Peyer's patch (tissue), 4 donors: ENCODE measurements around the gene MPHOSPH8. TPM values are rescaled to one million over a fixed set of nuclear protein-coding genes. Genes with fewer than 3 reads are reported as not detected.
A peak's percentile ranks its signal among the peaks of the same experiment; 100 is the strongest.

Experiments
- DNase-seq, 3 donors: peaks; one replicate each; pipeline ENCODE4 v3.0.0-alpha.2; 2017 to 2019
- H3K27ac ChIP-seq, 4 donors: fragments of 200-600 bp; sonication (generic); one replicate each; pipeline ENCODE4 v1.5.1; 2016 to 2019
- H3K27me3 ChIP-seq, 2 donors: fragments of 200-600 bp; sonication (generic); one replicate each; pipeline ENCODE4 v1.5.1; 2019
- H3K36me3 ChIP-seq, 3 donors: fragments of 200-600 bp; sonication (generic); one replicate each; pipeline ENCODE4 v1.5.1; 2016 to 2019
- H3K4me1 ChIP-seq, 4 donors: fragments of 200-600 bp; sonication (generic); one replicate each; pipeline ENCODE4 v1.5.1; 2016 to 2019
- H3K4me3 ChIP-seq, 4 donors: fragments of 200-600 bp; sonication (generic); 1 replicate in 3 of 4; 2 replicates in 1 of 4; pipeline ENCODE4 v1.5.1; 2016 to 2019; ENCODE audit warnings: mild to moderate bottlenecking in 1 of 4
- H3K9me3 ChIP-seq, 4 donors: fragments of 200-600 bp; sonication (generic); one replicate each; pipeline ENCODE4 v1.5.1; 2016 to 2019; ENCODE audit warnings: mild to moderate bottlenecking in 1 of 4
- POLR2A ChIP-seq, 2 donors: fragments of 450-650 bp; IDR thresholded peaks; one replicate each; pipeline ENCODE4 v1.5.1; 2017; ENCODE audit warnings: antibody characterized with exemption in 2 of 2, mild to moderate bottlenecking in 2 of 2, moderate library complexity in 2 of 2
- total RNA-seq, 4 donors: library from RNA; depleted of rRNA; stranded (reverse); fragments of >200 nt; gene quantifications; one replicate each; pipeline ENCODE4 v1.1.0, GENCODE V29; 2016
- TF ChIP-seq, protein P1 (sequence below), 6 experiments: fragments of 450-650 bp in 4 of 6; fragments of 200-600 bp in 2 of 6; sonication (generic) in 1 of 6; IDR thresholded peaks; one replicate each; pipeline ENCODE4 v1.5.1; 2017 to 2019; ENCODE audit warnings: antibody characterized with exemption in 6 of 6, mild to moderate bottlenecking in 3 of 6, moderate library complexity in 1 of 6

MPHOSPH8 gene, protein sequence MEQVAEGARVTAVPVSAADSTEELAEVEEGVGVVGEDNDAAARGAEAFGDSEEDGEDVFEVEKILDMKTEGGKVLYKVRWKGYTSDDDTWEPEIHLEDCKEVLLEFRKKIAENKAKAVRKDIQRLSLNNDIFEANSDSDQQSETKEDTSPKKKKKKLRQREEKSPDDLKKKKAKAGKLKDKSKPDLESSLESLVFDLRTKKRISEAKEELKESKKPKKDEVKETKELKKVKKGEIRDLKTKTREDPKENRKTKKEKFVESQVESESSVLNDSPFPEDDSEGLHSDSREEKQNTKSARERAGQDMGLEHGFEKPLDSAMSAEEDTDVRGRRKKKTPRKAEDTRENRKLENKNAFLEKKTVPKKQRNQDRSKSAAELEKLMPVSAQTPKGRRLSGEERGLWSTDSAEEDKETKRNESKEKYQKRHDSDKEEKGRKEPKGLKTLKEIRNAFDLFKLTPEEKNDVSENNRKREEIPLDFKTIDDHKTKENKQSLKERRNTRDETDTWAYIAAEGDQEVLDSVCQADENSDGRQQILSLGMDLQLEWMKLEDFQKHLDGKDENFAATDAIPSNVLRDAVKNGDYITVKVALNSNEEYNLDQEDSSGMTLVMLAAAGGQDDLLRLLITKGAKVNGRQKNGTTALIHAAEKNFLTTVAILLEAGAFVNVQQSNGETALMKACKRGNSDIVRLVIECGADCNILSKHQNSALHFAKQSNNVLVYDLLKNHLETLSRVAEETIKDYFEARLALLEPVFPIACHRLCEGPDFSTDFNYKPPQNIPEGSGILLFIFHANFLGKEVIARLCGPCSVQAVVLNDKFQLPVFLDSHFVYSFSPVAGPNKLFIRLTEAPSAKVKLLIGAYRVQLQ
- total RNA-seq, result 100 to 1,000 TPM in 1 of 4 donors, 10 to 100 TPM in 3; 33.1 to 117 (median 45.6) TPM

DNA sequence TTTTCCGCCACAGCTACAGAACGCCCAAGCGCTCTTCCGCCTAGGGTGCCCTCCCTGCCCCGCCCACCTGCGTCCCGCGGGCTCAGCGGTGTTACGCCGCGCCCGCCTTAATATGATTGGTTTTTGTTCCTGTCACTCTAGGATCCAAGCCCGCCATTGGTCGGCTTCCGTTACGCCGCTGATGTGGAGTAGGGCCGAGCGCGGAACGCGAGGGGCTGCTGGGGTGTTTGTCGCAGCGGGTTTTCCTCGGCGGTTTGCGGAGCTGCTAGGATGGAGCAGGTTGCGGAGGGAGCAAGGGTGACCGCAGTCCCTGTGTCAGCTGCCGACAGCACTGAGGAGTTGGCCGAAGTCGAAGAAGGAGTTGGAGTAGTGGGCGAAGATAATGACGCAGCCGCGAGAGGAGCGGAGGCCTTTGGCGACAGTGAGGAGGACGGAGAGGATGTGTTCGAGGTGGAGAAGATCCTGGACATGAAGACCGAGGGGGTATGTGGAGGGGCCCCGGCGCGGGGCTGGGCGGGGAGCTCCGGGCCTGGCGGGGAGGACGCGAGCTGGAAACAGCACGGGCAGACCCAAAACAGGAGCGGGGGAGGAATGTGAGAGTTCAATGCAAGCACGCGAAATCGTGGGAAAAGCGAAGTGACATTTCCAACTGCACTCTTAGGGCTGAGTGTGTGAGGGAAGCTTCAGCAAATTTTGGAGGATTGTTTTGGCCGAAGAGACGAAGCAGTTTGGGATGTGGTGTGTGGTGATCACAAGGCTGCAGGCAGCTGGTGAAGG is at the start of gene MPHOSPH8:
MPHOSPH8 (plus strand) TSS at position 181 of the 777 bp plus-strand sequence; CDS start at position 271, 90 bp downstream.
- Histone ChIP-seq H3K9me3 (no peaks in the 10 kb centered on the region), H3K27ac (peak within 1 kb of the TSS; percentile 87 to 93 (median 92)), H3K27me3 (no peaks in the 10 kb centered on the region), H3K4me1 (peaks cover 0 to 14% (median 5%) of the 10 kb centered on the region in 4 donors), H3K4me3 (peak within 1 kb of the TSS; percentile 59 to 93 (median 82)), H3K36me3 (no peaks in the 10 kb centered on the region)
- TF ChIP-seq, protein P1, sequence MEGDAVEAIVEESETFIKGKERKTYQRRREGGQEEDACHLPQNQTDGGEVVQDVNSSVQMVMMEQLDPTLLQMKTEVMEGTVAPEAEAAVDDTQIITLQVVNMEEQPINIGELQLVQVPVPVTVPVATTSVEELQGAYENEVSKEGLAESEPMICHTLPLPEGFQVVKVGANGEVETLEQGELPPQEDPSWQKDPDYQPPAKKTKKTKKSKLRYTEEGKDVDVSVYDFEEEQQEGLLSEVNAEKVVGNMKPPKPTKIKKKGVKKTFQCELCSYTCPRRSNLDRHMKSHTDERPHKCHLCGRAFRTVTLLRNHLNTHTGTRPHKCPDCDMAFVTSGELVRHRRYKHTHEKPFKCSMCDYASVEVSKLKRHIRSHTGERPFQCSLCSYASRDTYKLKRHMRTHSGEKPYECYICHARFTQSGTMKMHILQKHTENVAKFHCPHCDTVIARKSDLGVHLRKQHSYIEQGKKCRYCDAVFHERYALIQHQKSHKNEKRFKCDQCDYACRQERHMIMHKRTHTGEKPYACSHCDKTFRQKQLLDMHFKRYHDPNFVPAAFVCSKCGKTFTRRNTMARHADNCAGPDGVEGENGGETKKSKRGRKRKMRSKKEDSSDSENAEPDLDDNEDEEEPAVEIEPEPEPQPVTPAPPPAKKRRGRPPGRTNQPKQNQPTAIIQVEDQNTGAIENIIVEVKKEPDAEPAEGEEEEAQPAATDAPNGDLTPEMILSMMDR (IDR thresholded peaks at IDR 0.05), result no peak
- TF ChIP-seq POLR2A (IDR thresholded peaks at IDR 0.05), result peak; percentile 51 to 81
- peak; percentile 94 to 98 (median 96) for DNase-seq

DNA sequence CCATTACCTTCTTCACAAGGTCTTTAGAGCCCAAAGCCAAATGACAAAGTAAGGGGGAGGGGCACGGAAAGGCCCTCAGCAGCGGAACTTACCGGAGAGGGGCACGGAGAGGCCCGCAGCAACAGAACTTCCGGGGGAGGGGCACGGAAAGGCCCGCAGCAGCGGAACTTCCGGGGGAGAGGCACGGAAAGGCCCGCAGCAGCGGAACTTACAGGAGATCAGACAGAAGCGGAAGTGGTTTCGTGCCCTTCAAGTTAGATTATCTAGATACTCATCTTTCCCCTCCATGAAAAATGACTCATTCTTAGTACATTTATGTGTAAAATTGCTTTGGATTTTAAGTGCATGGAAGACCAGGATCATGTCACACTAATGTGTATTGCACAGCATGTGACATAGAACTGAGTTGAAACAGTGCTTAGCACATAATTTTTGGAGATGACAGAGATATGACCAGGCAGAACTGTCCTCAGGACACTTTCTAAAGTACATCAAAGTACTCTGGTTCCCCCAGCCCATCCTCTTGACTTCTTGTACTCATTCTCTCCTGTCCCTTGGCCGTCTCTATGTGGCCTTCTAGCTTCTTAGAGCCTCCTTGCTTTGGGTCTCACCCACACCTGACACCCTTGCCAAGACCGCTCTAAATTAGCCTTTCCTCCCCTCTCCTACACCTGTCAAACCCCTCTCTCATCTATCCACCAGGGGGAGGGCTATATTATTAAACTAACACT is 46.4 kb upstream of the MPHOSPH8 start:
- Histone ChIP-seq H3K27me3 (no peaks in the 10 kb centered on the region), H3K4me3 (peak overlapping the region in 3 of 4 donors; percentile 12 to 29 (median 19)), H3K36me3 (no peaks in the 10 kb centered on the region), H3K4me1 (no peaks in the 10 kb centered on the region), H3K27ac (peak overlapping the region in 1 of 4 donors; percentile 21), H3K9me3 (no peaks in the 10 kb centered on the region)
- DNase-seq, result peak in 2 of 3 donors; percentile 62 to 79
- TF ChIP-seq POLR2A (IDR thresholded peaks at IDR 0.05), result no peak
- TF ChIP-seq, protein P1 (IDR thresholded peaks at IDR 0.05), result no peak

DNA sequence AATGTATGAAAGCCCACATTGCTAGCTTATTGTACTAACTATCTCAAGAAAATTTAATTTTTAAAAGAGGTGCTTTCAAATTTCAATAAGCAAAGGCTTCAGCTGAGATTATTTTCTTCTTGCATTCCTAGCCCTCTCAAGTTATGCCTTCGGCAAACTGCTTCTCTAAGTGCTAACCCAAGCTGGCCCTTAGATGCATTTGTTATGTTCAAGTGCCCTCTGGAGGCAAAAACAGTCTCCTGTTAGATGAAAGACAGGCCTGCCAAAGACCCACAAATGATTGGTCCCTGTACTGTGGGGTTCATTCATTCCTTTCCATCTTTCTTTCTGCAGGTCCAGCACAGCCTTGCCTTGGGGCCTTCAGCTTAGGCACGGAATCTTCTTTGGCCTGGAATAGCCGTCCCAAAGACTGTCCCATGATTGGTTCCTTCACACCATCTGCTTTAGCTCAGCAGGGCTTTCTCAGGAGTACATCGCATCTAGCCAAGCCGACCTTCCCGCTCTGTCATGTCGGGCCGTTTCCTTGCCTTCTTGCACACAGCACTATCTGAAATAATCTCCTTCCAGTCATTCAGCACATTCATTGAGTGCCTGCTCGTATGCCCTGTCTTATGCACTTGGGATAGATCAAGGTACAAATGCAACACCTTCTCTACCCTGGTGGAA is 45.7 kb upstream of the MPHOSPH8 start:
- Histone ChIP-seq H3K36me3 (no peaks in the 10 kb centered on the region), H3K9me3 (no peaks in the 10 kb centered on the region), H3K27me3 (no peaks in the 10 kb centered on the region), H3K4me1 (no peaks in the 10 kb centered on the region), H3K27ac (no peak overlapping the region), H3K4me3 (no peak overlapping the region)
- TF ChIP-seq, protein P1 (IDR thresholded peaks at IDR 0.05), result peak in 4 of 6 experiments; percentile 23 to 31 (median 28)
- TF ChIP-seq POLR2A (IDR thresholded peaks at IDR 0.05), result no peak
- no peak for DNase-seq

DNA sequence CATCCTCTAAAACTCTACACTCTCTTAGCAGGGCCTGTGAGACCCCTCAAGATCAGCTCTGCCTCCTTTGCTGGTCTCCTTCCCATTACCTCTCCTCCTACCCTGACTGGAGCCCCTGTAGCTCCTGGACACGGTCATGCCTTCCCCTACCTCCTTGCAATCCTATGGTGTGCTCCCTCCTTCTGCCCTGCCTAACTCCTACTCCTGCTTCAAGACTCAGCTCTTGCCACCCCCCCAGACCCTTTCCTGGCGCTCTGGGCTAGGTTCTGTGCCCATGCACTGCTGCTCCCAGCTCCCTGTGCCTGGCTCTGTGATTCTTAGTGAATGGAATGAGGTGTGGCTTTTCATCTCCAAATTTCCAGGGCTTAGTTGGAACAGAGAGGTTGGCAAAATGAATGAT is 44.1 kb upstream of the MPHOSPH8 start:
- Histone ChIP-seq H3K27ac (no peak overlapping the region), H3K4me3 (no peak overlapping the region), H3K9me3 (no peaks in the 10 kb centered on the region), H3K27me3 (no peaks in the 10 kb centered on the region), H3K4me1 (no peaks in the 10 kb centered on the region), H3K36me3 (no peaks in the 10 kb centered on the region)
- TF ChIP-seq, protein P1 (IDR thresholded peaks at IDR 0.05), result no peak
- TF ChIP-seq POLR2A (IDR thresholded peaks at IDR 0.05), result no peak
- DNase-seq, result no peak
